Transverse colon (tissue), 4 donors: ENCODE results near the gene L3MBTL4.

Source experiments
- POLR2A ChIP-seq: fragments of 450-650 bp; IDR thresholded peaks from one replicate; pipeline ENCODE4 v1.6.1; 2016; ENCODE audit warnings: antibody characterized with exemption, mild to moderate bottlenecking, moderate library complexity
- POLR2AphosphoS5 ChIP-seq, 3 donors: sonication (generic); formaldehyde crosslinking; IDR thresholded peaks; one replicate each; pipeline ENCODE4 v1.6.1; 2016; ENCODE audit warnings: antibody characterized with exemption in 3 of 3
- TF ChIP-seq, protein P1 (sequence below), 5 experiments: fragments of 200-600 bp in 3 of 5; fragments of 450-650 bp in 2 of 5; sonication (generic) in 3 of 5; IDR thresholded peaks; 1 replicate in 2 of 5; 2 replicates in 3 of 5; pipeline ENCODE4 v1.5.1; 2016 to 2017; ENCODE audit warnings: antibody characterized with exemption in 5 of 5, inconsistent platforms in 3 of 5, mild to moderate bottlenecking in 2 of 5, moderate library complexity in 1 of 5

DNA sequence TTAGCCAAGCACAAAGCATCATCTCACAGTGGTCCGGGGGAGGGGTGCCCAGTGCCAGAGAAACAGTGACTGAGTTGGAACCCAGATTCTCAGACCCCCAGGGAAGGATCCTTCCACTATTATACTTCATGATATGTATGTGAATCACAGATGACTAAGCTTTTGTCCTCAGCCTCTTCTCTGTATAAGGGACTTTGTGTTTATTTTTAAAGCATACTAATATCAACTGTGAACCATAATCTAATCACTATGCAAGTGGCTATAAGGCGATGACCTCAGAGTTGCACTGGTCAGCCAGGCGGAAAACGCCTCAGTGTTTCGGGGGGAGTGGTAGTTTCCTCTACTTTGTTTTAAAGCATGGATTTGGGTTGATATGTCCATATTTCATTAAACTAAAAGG is 359.0 kb downstream of the L3MBTL4 start:
- TF ChIP-seq POLR2A (no peak), POLR2AphosphoS5 (IDR thresholded peaks at IDR 0.05) (no peak)
- TF ChIP-seq, protein P1, sequence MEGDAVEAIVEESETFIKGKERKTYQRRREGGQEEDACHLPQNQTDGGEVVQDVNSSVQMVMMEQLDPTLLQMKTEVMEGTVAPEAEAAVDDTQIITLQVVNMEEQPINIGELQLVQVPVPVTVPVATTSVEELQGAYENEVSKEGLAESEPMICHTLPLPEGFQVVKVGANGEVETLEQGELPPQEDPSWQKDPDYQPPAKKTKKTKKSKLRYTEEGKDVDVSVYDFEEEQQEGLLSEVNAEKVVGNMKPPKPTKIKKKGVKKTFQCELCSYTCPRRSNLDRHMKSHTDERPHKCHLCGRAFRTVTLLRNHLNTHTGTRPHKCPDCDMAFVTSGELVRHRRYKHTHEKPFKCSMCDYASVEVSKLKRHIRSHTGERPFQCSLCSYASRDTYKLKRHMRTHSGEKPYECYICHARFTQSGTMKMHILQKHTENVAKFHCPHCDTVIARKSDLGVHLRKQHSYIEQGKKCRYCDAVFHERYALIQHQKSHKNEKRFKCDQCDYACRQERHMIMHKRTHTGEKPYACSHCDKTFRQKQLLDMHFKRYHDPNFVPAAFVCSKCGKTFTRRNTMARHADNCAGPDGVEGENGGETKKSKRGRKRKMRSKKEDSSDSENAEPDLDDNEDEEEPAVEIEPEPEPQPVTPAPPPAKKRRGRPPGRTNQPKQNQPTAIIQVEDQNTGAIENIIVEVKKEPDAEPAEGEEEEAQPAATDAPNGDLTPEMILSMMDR (IDR thresholded peaks at IDR 0.05) = no peak
